ENCODE results near the gene NT5C1A. TPM values are rescaled to one million over a fixed set of nuclear protein-coding genes. Genes with fewer than 3 reads are reported as not detected.

The NT5C1A gene
- total RNA-seq, 2 experiments from 2014 or later: not detected

Other genes starting within 250 kb of the NT5C1A start
- gene BMP8A, start 180.5 kb downstream of the NT5C1A start, total RNA-seq: not detected
- 100 to 1,000 TPM; 190 to 205 TPM for gene PABPC4, start 95.3 kb downstream of the NT5C1A start, total RNA-seq
- not detected for gene HEYL, start 32.5 kb downstream of the NT5C1A start, total RNA-seq
- gene HPCAL4, start 19.3 kb upstream of the NT5C1A start, total RNA-seq: 1 to 10 TPM; 2.0 TPM
- gene PPIE, start 66.8 kb upstream of the NT5C1A start, total RNA-seq: 10 to 100 TPM; 52.9 to 55.6 TPM
- not detected for gene OXCT2, start 99.2 kb upstream of the NT5C1A start, total RNA-seq
- under 1 TPM; 0.12 to 0.17 TPM for gene BMP8B, start 116.8 kb upstream of the NT5C1A start, total RNA-seq
- gene TRIT1, start 211.4 kb upstream of the NT5C1A start, total RNA-seq: 10 to 100 TPM; 15.7 to 16.4 TPM
- gene MYCL, start 229.8 kb upstream of the NT5C1A start, total RNA-seq: not detected